Right kidney (tissue), 1 donor: ENCODE measurements around the gene HES7.
"Not testable (repeated sequence)": the region's sequence is repeated elsewhere in the genome, so short reads cannot be mapped to it uniquely, and the experiment has no call there.

ENCODE experiments used
- DNase-seq: peaks from one replicate; pipeline ENCODE4 v3.0.0-alpha.2; 2016

HES7 gene

DNA sequence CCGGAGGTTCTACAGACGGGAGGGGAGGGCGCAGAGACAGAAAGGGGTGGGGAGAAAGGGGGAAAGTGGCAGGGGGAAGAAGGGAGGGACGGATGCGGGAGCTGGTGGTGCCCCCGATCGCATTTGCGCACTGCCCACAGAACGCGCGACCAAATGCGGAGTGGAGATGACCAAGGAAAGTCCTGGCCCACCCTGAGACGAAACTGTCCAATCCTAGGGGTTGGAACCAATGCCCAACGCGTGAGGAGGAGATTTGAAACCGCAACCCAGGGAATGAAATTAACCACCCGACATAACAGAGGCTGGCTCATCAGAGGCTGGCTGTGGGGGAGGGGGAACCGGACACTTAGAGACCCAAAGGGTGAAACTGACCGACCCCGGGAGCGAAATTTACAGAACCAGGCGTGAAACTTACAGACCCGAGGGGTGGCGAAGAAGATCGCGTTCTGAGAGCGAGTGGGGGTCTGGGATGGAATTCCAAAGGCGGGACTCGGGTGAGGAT lies 1.4 kb downstream of the HES7 start:
- DNase-seq = no peak

GRCh38 chr17:8121681-8122421 lies 2.1 kb downstream of the HES7 start:
- peak; percentile 79 for DNase-seq

GRCh38 chr17:8121407-8121680 lies 2.6 kb downstream of the HES7 start:
- no peak for DNase-seq

DNA sequence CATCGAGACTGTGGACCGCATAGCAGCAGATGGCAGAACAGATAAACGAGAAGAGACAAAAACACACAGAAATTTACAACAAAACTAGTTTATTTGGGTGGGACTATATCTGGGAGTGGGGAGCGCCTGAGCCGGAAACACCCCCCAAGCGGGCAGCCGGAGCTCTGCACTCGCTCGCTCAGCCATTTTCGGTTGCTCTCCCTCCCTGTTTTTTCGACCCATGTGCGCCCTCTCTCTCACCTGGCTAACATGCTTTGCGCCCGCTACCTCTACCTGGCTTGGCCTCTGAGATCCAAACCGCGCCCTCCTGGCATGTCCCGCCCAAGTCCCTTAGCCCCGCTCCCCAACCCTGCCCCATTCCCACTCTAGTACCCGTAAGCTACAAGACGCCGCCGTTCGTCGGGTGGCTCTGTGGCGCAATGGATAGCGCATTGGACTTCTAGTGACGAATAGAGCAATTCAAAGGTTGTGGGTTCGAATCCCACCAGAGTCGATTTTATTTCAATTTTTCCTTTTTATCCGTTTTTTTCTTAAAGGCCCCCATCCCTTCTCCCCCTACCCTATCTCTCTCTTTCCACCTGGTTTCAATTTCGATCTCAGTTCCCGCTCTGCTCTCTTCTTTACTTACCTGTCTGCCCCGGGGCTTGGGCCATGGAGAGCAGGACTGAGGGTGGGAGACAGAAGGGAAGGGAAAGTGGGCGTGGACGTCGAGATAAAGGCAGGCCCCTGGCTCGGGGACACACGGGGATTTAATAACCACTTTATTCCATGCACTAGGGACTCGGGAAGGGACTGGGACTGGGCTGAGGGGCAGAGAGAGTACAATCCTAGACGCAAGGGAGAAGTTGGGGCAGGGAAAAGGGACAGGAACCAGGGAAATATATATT lies 3.1 kb downstream of the HES7 start:
- peak; percentile 31 for DNase-seq

DNA sequence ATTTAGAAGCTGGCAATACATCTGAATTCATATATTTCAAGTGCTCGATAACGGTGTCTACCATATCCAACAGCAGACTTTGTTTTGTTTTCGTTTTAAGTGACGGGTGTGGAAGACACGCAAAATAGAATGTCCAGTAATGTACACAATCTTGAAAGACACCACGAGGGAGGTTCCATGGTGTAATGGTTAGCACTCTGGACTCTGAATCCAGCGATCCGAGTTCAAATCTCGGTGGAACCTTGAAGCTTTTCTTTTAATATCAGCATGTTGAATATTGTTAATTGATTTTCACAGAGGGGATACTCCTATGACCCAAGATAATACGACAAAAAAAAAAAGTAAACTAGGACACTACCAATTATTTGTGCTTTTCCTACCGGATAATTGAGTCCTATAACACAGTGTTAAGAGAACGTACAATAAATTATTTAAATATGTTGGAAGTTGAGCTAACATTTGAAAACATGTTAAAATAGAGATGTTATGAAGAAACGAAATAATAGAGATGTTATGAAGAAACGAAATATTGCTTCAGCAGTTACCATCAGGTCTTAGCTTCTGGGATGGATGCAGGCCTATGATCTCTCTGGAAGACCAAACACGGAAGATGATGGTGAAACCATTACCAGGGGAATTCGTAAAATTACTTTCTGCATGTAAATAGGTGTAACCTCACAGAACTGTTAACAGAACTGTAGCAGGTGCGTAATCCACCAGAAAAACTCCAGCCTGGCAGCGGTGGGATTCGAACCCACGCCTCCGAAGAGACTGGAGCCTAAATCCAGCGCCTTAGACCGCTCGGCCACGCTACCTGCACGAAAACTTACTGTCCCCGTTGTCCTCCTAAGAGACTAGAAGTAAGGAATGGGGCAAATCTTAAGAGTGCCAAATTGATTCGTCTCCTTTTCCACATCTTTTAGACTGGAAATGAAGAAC lies 4.1 kb downstream of the HES7 start:
- peak; percentile 79 for DNase-seq

DNA sequence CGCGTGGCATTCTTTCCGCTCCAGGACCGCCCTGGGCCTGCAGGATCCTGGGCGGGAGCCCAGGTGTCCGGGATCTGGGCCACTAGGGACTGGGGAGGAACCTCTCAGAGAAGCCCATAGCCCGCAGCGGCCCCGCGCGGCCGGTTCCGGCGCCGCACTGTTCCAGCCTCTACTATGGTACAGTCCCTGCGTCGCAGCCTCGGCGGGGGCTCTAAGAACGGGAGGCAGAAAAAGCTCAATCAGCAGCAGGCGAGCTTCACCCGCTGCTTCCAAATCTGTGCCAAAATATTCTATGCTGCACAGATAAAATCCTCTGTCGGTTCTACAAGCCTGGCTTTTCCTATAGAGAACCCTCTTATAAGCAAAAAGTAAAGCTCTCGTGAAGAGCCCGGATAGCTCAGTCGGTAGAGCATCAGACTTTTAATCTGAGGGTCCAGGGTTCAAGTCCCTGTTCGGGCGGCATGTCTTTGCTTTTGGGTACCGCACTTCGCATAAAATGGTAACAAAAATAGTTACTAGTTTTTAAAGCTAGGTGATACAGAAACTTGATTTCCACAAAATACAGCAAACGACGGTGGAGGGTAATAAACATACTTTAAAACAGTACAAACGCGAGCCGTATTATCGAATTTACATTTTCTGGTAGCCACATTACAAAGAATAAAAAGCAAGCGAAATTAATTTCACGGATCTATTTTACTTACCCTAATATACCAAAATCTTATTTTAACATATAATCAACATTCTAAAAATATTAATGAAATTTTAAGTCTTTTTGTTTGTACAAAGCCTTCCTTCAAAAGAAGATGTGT lies 4.9 kb downstream of the HES7 start:
- peak; percentile 95 for DNase-seq

DNA sequence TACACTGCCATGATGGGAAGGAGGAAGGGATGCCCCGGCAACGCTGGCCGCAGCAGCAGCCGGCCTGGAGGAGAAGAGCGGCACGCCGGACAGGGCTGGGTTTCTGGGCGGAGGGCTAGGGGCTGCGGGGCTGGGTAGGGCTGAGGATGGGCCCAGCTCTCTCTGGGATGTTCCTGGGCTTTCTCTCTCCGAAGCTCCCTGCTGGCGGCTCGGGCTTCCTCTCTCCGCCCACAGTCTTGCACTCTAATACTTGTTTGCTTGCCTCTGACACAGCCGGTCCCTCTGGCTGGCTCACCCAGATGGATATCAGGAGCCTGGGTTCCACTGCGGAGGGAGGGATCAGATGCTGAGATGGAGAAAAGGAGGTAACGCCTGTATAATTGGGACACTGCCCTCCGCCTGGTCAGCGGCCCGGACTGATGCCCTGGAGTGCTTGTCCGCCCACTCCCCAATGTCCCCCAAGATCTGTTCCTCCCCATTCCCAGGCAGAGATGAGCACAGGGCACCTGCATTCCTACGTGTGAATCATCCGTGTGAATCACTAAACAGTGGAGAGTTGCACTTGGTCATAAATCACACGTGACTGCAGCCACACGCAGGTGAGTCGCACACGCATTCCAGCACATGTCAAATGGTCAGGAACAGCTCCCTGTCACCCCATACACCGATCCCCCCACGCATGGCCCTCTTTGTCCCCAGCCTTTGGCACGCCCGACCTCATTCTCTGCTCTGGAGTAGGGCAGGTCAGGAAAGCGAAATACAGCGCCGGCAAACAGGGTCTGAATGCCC lies 5.7 kb downstream of the HES7 start, which contains the start of gene ALOXE3:
TSS of gene ALOXE3 (minus strand) at position 535 of the 789 bp plus-strand sequence. CDS start at position 11, 524 bp downstream.
- DNase-seq = peak; percentile 62

- DNase-seq = no peak
Observed at GRCh38 chr17:8117367-8117979, 6.4 kb downstream of the HES7 start.

DNA sequence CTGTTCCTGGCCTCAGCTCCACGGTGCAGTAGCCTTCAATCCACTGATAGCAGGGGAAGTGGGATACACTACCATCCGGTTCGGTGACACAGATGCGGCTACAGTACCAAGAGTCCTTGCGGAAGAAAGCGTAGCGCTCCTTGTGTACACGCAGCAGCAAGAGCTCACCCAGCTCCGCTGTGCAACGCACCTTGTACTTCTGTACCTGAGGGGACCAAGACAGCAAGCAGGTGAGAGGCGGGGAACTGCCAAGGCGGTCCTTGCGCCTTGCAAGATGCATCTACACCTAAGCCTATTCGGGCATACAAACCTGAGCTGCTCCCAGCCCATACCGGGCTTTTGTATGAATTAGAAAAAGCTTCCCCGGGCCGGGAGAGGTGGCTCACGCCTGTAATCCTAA lies 7.1 kb downstream of the HES7 start:
- no peak for DNase-seq

DNA sequence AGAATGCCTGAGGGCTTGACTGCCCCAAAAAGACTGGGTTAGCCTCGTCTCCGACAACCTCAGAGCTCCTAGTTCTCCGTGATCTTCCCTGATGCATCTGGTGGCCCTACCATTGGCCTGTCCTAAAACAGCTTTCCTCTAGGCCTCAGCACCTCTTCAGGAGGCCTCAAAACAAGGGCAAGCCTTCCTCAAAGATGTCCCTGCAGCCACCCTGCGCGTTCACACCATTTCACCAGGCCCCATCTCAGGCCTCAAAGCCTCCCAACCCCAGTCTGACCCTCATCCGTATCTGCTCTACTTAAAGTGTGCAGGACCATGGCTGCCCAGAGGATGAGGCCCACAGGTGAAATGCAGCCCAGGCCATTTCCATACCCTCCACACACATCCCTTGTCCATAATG lies 13.0 kb downstream of the HES7 start:
- DNase-seq = no peak

GRCh38 chr17:8110456-8110804 lies 13.5 kb downstream of the HES7 start:
- no peak for DNase-seq

DNA sequence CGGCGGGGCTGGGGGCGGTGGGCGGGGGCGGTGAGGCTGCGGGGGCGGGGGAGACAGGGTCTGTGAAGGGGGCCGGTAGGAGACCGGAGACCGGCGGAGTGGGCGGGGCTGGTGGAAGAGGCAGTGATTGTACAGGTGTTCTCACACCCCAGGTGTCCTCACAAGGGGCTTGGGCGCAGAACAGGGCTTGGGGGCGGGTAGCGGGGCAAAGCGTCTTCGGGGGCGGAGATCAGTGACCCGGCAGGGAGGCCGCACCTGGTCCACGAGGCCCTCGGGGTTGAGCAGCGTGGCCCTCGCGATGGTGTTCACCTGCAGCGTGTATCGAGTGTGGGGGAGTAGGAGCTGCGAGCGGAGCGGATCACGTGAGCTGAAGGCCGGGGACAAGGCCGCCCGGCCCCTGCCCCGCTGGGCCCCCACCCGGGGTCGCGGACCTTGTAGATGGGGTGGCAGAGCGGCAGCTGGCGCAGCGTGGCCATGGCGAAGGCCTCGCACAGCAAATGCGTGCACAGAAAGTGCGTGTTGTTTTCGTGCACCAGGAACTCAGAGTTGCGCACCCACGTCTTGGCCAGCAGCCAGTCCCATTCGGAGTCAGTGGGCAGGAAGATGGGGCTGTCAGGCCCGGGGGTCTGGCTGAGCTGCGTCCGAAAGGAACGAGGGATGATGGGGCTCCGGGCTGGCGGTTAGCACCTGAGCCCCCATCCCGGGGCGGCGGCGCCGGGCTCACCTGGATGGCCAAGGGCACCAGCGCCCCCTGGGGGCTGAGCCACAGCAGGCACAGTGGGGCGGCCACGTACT lies 14.0 kb downstream of the HES7 start:
- DNase-seq = peak; percentile 82

- peak; percentile 17 for DNase-seq
Observed at GRCh38 chr17:8108972-8109660, 14.8 kb downstream of the HES7 start.

GRCh38 chr17:8106980-8107379 lies 16.9 kb downstream of the HES7 start:
- DNase-seq = not testable (repeated sequence)

DNA sequence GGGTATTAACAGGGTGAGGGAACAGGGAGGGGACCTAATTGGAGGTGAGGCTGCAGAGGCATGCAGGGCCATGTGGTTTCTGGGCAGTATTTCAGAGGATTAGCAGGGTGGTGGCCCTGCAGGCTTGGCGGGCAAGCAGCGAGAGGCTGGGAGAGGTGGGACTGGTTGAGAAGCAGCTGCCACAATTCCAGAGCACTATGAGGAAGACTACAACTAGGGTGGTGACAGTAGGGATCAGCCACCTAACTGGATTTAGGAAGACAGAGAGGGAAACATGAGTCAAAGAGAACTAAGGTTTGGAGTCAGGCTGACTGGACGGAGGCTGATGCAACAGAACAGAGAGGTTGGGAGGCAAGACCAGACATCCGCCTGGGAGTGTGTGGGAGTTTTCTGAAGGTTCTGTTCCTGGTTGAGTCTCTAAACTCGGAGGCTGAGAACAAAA lies 17.9 kb downstream of the HES7 start:
- no peak for DNase-seq

DNA sequence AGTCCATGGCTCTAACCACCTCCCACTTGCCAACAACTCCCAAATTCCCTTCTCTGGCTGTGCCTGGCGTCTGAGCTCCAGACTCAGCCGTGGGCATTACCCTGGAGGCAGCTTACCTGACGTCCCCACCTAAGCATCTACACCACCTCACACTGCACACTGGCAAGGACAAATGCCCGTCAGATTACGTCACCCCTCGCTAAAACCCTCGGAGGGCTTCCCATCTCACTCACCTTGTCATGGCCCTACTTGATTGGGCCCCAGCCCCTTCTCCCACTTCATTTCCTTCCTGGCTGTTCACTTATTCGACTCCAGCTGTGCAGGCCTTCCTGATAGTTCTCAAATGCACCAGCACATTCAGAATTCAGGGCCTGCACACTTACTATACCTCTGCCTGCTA lies 19.0 kb downstream of the HES7 start:
- no peak for DNase-seq

DNA sequence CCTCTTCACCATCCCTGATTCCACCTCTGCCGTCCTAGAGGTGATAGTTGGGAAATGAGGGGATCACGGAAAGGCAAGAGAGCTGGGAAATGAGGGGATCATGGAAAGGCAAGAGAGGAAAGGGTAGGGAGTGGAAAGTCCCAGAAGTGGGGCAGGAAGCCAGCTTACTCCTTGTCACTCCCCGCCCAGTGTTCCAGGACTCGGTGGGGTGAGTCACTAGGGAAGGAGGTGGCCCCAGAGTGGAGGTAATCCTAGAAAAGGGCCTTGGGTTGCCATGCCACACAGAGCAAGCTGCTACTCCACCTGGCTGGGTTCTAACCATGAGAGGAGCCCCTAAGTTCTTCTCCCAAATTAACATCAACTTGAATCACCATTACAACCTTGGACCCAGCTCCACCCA lies 20.4 kb downstream of the HES7 start:
- DNase-seq = no peak

- DNase-seq = no peak
Observed at GRCh38 chr17:8101721-8102120, 22.2 kb downstream of the HES7 start.

DNA sequence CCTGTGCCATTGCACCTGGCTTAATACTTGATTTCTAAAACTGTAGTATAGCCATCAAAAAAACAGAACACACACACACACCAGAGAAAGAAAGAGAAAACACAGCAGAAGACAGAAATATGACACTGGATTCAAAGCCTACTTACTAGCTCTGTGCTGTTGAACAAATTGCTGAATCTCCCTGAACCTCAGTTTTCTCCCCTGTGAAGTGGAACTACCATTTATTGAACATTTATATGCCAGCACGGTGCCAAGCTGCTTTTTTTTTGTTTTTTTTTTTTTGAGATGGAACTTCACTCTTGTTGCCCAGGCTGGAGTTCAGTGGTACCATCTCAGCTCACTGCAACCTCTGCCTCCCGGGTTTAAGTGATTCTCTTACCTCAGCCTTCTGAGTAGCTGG lies 23.1 kb downstream of the HES7 start:
- no peak for DNase-seq
